ENCODE results near the gene GALNT12. TPM values are rescaled to one million over a fixed set of nuclear protein-coding genes. Genes with fewer than 3 reads are reported as not detected.

The GALNT12 gene
- total RNA-seq, 1 donor from 2014 or later = 2.6 TPM

- Histone ChIP-seq H3K36me3 (ENCODE audit: control insufficient read depth, insufficient read depth, low read length) (no peaks in the 10 kb centered on the region), H3K4me3 (ENCODE audit: low read depth, low read length) (no peak overlapping the region), H3K27me3 (ENCODE audit: control insufficient read depth, insufficient read depth, low read length) (no peaks in the 10 kb centered on the region)
- FAIRE-seq (no peak), DNase-seq (ENCODE audit: low read depth) (no peak)
- TF ChIP-seq, protein P1, sequence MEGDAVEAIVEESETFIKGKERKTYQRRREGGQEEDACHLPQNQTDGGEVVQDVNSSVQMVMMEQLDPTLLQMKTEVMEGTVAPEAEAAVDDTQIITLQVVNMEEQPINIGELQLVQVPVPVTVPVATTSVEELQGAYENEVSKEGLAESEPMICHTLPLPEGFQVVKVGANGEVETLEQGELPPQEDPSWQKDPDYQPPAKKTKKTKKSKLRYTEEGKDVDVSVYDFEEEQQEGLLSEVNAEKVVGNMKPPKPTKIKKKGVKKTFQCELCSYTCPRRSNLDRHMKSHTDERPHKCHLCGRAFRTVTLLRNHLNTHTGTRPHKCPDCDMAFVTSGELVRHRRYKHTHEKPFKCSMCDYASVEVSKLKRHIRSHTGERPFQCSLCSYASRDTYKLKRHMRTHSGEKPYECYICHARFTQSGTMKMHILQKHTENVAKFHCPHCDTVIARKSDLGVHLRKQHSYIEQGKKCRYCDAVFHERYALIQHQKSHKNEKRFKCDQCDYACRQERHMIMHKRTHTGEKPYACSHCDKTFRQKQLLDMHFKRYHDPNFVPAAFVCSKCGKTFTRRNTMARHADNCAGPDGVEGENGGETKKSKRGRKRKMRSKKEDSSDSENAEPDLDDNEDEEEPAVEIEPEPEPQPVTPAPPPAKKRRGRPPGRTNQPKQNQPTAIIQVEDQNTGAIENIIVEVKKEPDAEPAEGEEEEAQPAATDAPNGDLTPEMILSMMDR (IDR thresholded peaks at IDR 0.05; ENCODE audit: insufficient read depth, low read length, severe bottlenecking) = no peak
Observed at GRCh38 chr9:98839724-98840123, 32.3 kb downstream of the GALNT12 start.

DNA sequence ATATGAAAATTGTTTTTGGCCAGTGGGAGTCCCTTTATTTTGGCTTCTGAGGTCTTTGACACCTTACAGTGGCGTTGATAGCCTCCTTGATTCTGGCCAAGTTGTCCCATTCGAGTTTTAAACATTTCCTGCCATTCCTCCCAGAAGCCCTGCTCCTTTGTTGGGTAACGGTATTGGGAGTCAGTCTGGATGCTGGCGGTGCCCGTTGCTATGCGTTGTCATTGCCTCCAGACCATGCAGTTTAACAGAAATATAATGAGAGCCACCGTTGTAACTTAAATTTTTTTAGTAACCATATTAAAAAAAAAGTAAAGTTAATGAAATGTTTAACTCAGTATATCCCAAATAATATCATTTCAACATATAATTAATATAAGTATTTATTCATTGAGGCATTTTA is 35.0 kb downstream of the GALNT12 start:
- Histone ChIP-seq H3K4me3 (ENCODE audit: low read depth, low read length) (no peak overlapping the region), H3K27me3 (ENCODE audit: control insufficient read depth, insufficient read depth, low read length) (no peaks in the 10 kb centered on the region), H3K36me3 (ENCODE audit: control insufficient read depth, insufficient read depth, low read length) (no peaks in the 10 kb centered on the region)
- FAIRE-seq = no peak
- TF ChIP-seq, protein P1 (IDR thresholded peaks at IDR 0.05; ENCODE audit: insufficient read depth, low read length, severe bottlenecking) = no peak
- DNase-seq (ENCODE audit: low read depth) = no peak

DNA sequence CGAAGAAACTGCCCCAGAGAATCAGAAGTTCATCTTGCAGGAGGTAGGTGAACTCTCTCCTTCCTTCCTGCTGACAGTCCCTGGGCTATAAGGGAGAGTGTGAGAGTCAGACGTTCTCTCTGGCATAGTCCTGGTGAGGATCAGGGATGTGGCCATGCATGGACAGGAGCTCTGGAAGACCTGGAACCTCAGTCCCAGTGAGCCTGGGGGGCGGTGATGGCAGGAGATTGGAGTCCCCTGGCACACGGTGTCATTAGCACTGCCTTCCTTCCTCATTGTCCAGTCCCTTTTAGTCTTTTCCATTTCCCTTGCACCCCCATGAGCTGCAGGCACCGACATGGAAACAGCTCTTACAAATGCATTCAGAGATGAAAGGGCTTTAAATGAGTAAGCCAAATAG is 38.6 kb downstream of the GALNT12 start:
- Histone ChIP-seq H3K4me3 (ENCODE audit: low read depth, low read length) (no peak overlapping the region), H3K27me3 (ENCODE audit: control insufficient read depth, insufficient read depth, low read length) (no peaks in the 10 kb centered on the region), H3K36me3 (ENCODE audit: control insufficient read depth, insufficient read depth, low read length) (no peaks in the 10 kb centered on the region)
- no peak for DNase-seq (ENCODE audit: low read depth)
- TF ChIP-seq, protein P1 (IDR thresholded peaks at IDR 0.05; ENCODE audit: insufficient read depth, low read length, severe bottlenecking) = no peak
- FAIRE-seq = no peak

DNA sequence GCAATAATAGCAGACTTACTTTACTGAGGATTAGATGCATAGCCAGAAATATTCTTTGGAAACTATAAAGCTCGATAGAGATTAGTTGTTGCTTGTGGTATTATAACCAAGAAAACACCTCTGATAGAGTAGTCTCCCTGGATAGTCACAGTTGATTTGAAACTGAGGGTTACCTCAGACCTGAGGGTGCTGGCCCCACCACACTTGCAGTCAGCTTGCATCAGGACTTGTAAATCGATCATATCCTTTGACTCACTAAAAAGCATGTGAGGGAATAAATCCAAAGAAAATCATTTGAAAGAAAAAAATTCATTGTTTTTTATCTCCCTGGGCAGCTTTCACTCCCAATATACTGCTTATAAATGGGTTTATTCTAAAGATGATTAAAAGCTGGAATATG is 39.4 kb downstream of the GALNT12 start:
- FAIRE-seq = no peak
- no peak for DNase-seq (ENCODE audit: low read depth)
- H3K36me3 ChIP-seq (ENCODE audit: control insufficient read depth, insufficient read depth, low read length) = no peaks in the 10 kb centered on the region
- H3K4me3 ChIP-seq (ENCODE audit: low read depth, low read length) = no peak overlapping the region
- TF ChIP-seq, protein P1 (IDR thresholded peaks at IDR 0.05; ENCODE audit: insufficient read depth, low read length, severe bottlenecking) = no peak
- no peaks in the 10 kb centered on the region for H3K27me3 ChIP-seq (ENCODE audit: control insufficient read depth, insufficient read depth, low read length)

GRCh38 chr9:98848450-98849149 is 41.1 kb downstream of the GALNT12 start:
- H3K27me3 ChIP-seq (ENCODE audit: control insufficient read depth, insufficient read depth, low read length) = no peaks in the 10 kb centered on the region
- FAIRE-seq = no peak
- no peak overlapping the region for H3K4me3 ChIP-seq (ENCODE audit: low read depth, low read length)
- peak; percentile 88 for DNase-seq (ENCODE audit: low read depth)
- H3K36me3 ChIP-seq (ENCODE audit: control insufficient read depth, insufficient read depth, low read length) = no peaks in the 10 kb centered on the region
- TF ChIP-seq, protein P1 (IDR thresholded peaks at IDR 0.05; ENCODE audit: insufficient read depth, low read length, severe bottlenecking) = peak; percentile 97

DNA sequence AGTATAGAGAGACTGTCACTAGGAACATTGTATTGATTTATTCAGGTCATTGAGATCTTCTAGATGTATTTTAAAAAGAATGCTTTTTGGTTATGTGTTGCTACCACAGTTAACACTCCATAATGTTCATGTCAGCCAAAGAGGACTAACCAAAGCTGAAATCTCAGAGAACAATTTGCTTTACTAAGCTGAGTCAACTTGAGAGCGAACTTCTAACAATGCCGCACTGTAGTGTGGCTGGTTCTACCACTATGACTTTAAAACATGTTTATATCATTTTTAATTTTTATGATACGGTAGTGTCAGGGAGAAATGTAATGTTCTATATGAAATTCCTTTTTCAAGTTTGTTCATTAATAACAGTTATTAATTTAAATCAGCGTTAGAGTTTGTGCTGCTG is 42.1 kb downstream of the GALNT12 start:
- TF ChIP-seq, protein P1 (IDR thresholded peaks at IDR 0.05; ENCODE audit: insufficient read depth, low read length, severe bottlenecking) = no peak
- FAIRE-seq = no peak
- H3K36me3 ChIP-seq (ENCODE audit: control insufficient read depth, insufficient read depth, low read length) = no peaks in the 10 kb centered on the region
- no peaks in the 10 kb centered on the region for H3K27me3 ChIP-seq (ENCODE audit: control insufficient read depth, insufficient read depth, low read length)
- no peak for DNase-seq (ENCODE audit: low read depth)
- H3K4me3 ChIP-seq (ENCODE audit: low read depth, low read length) = no peak overlapping the region
